Fibroblast of lung (primary cell): ENCODE results near the gene GCLC.

Source experiments
- CTCF ChIP-seq, 2 donors: IDR thresholded peaks in 1 of 2; conservative IDR thresholded peaks in 1 of 2; 1 replicate in 1 of 2; 2 replicates in 1 of 2; pipeline ENCODE4 v1.5.1; 2011 to 2012; ENCODE audit warnings: low read length in 2 of 2, control low read depth in 1 of 2, inconsistent platforms in 1 of 2, low read depth in 1 of 2, mild to moderate bottlenecking in 1 of 2
- EZH2 ChIP-seq: IDR thresholded peaks from 2 replicates; pipeline ENCODE4 v1.5.1; 2012; ENCODE audit warnings: low read length, control low read depth, mild to moderate bottlenecking; ENCODE audit errors: missing control alignments

GRCh38 chr6:53469163-53469562 lies 75.7 kb downstream of the GCLC start:
- TF ChIP-seq CTCF (conservative IDR thresholded peaks at IDR 0.05 in 1 of 2, IDR thresholded peaks at IDR 0.05 in 1 of 2; ENCODE audit: low read depth in 1 of 2, low read length in 2 of 2): no peak
- no peak for TF ChIP-seq EZH2
